ENCODE data around the gene FEZ2. TPM values are rescaled to one million over a fixed set of nuclear protein-coding genes. Genes with fewer than 3 reads are reported as not detected.

Gene FEZ2
- total RNA-seq, 5 donors from 2014 or later (not counting 1 experiment from before 2014, with no cell fraction given) = 11.0 to 17.3 (median 12.8) TPM

- Mint-ChIP-seq H3K4me3 (no peak overlapping the region), H3K27me3 (no peaks in the 10 kb centered on the region), H3K36me3 (peaks cover 64% of the 10 kb centered on the region), H3K27ac (no peak overlapping the region), H3K9me3 (no peaks in the 10 kb centered on the region), H3K4me1 (no peaks in the 10 kb centered on the region)
- Histone ChIP-seq H3K4me3 (ENCODE audit: control insufficient read depth in 1 of 2, extremely low read depth in 1 of 2, low read length in 1 of 2) (no peak overlapping the region), H3K4me1 (ENCODE audit: control insufficient read depth in 1 of 2, extremely low read depth in 1 of 2, insufficient read depth in 2 of 2, low read length in 2 of 2) (no peaks in the 10 kb centered on the region), H3K27me3 (replicated peaks in 1 of 2; ENCODE audit: control insufficient read depth in 2 of 2, extremely low read depth in 1 of 2, insufficient read depth in 2 of 2, low read length in 1 of 2) (no peaks in the 10 kb centered on the region), H3K36me3 (ENCODE audit: control insufficient read depth in 2 of 2, extremely low read depth in 1 of 2, insufficient read depth in 1 of 2, low read length in 1 of 2) (no peaks in the 10 kb centered on the region), H3K27ac (ENCODE audit: low read length) (no peak overlapping the region), H3K9me3 (no peaks in the 10 kb centered on the region)
- ChIA-PET POLR2A (no interaction called here), CTCF (interaction anchor here in 1 of 2 donors (1.0 kb wide), 1 partner anchor 112 kb away, joined by 3 read pairs; no protein-coding TSS in a partner anchor)
- no peak for DNase-seq
- ATAC-seq (replicated peaks in 1 of 4) = no peak
- WGBS (ENCODE audit: insufficient coverage) = 100% methylated on average over 3 of the region's 5 CpGs
These were observed 72.7 kb downstream of the FEZ2 start for GRCh38 chr2:36525245-36525644.

DNA sequence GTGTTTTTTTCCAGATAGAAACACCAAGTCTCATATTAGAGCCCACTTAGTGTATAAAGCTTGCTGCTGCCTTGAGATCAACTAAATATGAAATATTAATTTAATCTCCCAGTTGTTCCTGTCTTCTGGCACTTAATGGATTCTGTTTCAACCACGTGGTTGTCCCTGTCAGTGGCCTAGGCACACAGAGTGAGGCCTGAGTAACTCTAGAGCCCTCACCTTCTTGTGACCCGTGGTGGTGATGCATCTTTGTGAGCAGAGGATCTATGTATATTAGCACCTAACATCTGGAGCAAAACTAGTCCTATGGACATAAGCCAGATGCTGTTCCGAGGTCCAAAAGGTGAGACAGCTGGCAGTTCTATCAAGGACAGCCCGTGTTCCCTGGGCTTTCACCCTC is 74.8 kb downstream of the FEZ2 start:
- Histone ChIP-seq H3K4me3 (ENCODE audit: control insufficient read depth in 1 of 2, extremely low read depth in 1 of 2, low read length in 1 of 2) (no peak overlapping the region), H3K27me3 (replicated peaks in 1 of 2; ENCODE audit: control insufficient read depth in 2 of 2, extremely low read depth in 1 of 2, insufficient read depth in 2 of 2, low read length in 1 of 2) (no peaks in the 10 kb centered on the region), H3K9me3 (no peaks in the 10 kb centered on the region), H3K4me1 (ENCODE audit: control insufficient read depth in 1 of 2, extremely low read depth in 1 of 2, insufficient read depth in 2 of 2, low read length in 2 of 2) (no peaks in the 10 kb centered on the region), H3K36me3 (ENCODE audit: control insufficient read depth in 2 of 2, extremely low read depth in 1 of 2, insufficient read depth in 1 of 2, low read length in 1 of 2) (no peaks in the 10 kb centered on the region), H3K27ac (ENCODE audit: low read length) (no peak overlapping the region)
- DNase-seq (no peak), ATAC-seq (replicated peaks in 1 of 4) (no peak)
- ChIA-PET POLR2A (interaction anchor here in 1 of 2 donors (0.6 kb wide), 1 partner anchor 176 kb away, joined by 3 read pairs; no protein-coding TSS in a partner anchor), CTCF (no interaction called here)
- peaks cover 66% of the 10 kb centered on the region for H3K36me3 Mint-ChIP-seq
- no peaks in the 10 kb centered on the region for H3K9me3 Mint-ChIP-seq
- WGBS (ENCODE audit: insufficient coverage) = 82% methylated on average over 4 of the region's 4 CpGs
- H3K27ac Mint-ChIP-seq = no peak overlapping the region
- no peaks in the 10 kb centered on the region for H3K4me1 Mint-ChIP-seq
- H3K4me3 Mint-ChIP-seq = no peak overlapping the region
- H3K27me3 Mint-ChIP-seq = no peaks in the 10 kb centered on the region

DNA sequence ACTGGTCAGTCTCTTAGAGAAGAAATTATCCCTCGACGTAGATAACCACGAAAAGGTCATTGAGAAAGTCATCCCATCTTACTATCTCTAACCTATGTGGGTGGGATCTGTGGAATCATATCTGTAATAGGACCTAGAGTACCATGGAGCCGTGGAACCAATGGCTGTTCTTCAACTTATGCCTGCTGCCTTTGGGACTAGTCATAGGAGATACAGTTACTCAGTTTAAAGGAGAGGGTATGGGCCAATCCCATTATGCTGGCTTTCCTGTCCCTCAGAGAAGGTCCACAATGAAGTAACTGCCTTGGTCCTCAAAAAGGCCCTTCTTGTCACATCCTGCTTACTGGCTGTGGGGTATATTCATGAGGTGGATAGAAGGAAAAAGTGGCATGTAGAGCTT is 77.5 kb downstream of the FEZ2 start:
- Histone ChIP-seq H3K27ac (ENCODE audit: low read length) (no peak overlapping the region), H3K4me3 (ENCODE audit: control insufficient read depth in 1 of 2, extremely low read depth in 1 of 2, low read length in 1 of 2) (no peak overlapping the region), H3K4me1 (ENCODE audit: control insufficient read depth in 1 of 2, extremely low read depth in 1 of 2, insufficient read depth in 2 of 2, low read length in 2 of 2) (no peaks in the 10 kb centered on the region), H3K27me3 (replicated peaks in 1 of 2; ENCODE audit: control insufficient read depth in 2 of 2, extremely low read depth in 1 of 2, insufficient read depth in 2 of 2, low read length in 1 of 2) (no peaks in the 10 kb centered on the region), H3K36me3 (ENCODE audit: control insufficient read depth in 2 of 2, extremely low read depth in 1 of 2, insufficient read depth in 1 of 2, low read length in 1 of 2) (no peaks in the 10 kb centered on the region), H3K9me3 (no peaks in the 10 kb centered on the region)
- H3K4me3 Mint-ChIP-seq = no peak overlapping the region
- ATAC-seq (replicated peaks in 1 of 4) (no peak), DNase-seq (no peak)
- WGBS (ENCODE audit: insufficient coverage) = no CpG with 5 or more reads among the region's 4 CpGs
- no peak overlapping the region for H3K27ac Mint-ChIP-seq
- ChIA-PET POLR2A (no interaction called here), CTCF (no interaction called here)
- H3K4me1 Mint-ChIP-seq = no peaks in the 10 kb centered on the region
- H3K27me3 Mint-ChIP-seq = no peaks in the 10 kb centered on the region
- peaks cover 53% of the 10 kb centered on the region for H3K36me3 Mint-ChIP-seq
- no peaks in the 10 kb centered on the region for H3K9me3 Mint-ChIP-seq

- peaks cover 32% of the 10 kb centered on the region for H3K36me3 Mint-ChIP-seq
- Histone ChIP-seq H3K27ac (ENCODE audit: low read length) (no peak overlapping the region), H3K4me1 (ENCODE audit: control insufficient read depth in 1 of 2, extremely low read depth in 1 of 2, insufficient read depth in 2 of 2, low read length in 2 of 2) (no peaks in the 10 kb centered on the region), H3K36me3 (ENCODE audit: control insufficient read depth in 2 of 2, extremely low read depth in 1 of 2, insufficient read depth in 1 of 2, low read length in 1 of 2) (no peaks in the 10 kb centered on the region), H3K27me3 (replicated peaks in 1 of 2; ENCODE audit: control insufficient read depth in 2 of 2, extremely low read depth in 1 of 2, insufficient read depth in 2 of 2, low read length in 1 of 2) (no peaks in the 10 kb centered on the region), H3K9me3 (no peaks in the 10 kb centered on the region), H3K4me3 (ENCODE audit: control insufficient read depth in 1 of 2, extremely low read depth in 1 of 2, low read length in 1 of 2) (no peak overlapping the region)
- 96% methylated on average over 4 of the region's 8 CpGs for WGBS (ENCODE audit: insufficient coverage)
- ChIA-PET CTCF (no interaction called here), POLR2A (no interaction called here)
- no peak for DNase-seq
- no peak overlapping the region for H3K4me3 Mint-ChIP-seq
- H3K27me3 Mint-ChIP-seq = no peaks in the 10 kb centered on the region
- H3K27ac Mint-ChIP-seq = no peak overlapping the region
- H3K4me1 Mint-ChIP-seq = no peaks in the 10 kb centered on the region
- H3K9me3 Mint-ChIP-seq = no peaks in the 10 kb centered on the region
- ATAC-seq (replicated peaks in 1 of 4) = no peak
These were observed 81.7 kb downstream of the FEZ2 start for GRCh38 chr2:36516136-36516870.

DNA sequence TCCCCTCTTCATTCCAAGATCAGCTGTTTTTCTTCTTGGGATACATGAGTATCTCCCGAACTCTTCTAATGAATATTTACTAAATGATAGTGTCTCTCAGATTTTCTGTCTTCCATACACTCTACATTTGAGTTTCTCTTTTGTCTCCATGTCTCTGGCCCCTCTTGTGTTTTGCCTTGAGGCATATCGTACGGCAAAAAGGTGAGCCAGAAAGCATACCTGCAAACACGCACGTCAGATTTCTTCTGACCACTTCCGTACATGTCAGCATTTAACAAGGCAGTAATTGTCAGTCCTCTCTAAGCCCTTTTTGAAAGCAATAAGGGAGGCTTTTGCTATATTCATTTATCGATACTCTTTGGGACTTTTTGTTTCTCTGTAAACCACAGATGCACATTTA is 82.4 kb downstream of the FEZ2 start:
- POLR2A ChIA-PET = no interaction called here
- Histone ChIP-seq H3K27ac (ENCODE audit: low read length) (no peak overlapping the region), H3K9me3 (no peaks in the 10 kb centered on the region), H3K4me1 (ENCODE audit: control insufficient read depth in 1 of 2, extremely low read depth in 1 of 2, insufficient read depth in 2 of 2, low read length in 2 of 2) (no peaks in the 10 kb centered on the region), H3K27me3 (replicated peaks in 1 of 2; ENCODE audit: control insufficient read depth in 2 of 2, extremely low read depth in 1 of 2, insufficient read depth in 2 of 2, low read length in 1 of 2) (no peaks in the 10 kb centered on the region), H3K4me3 (ENCODE audit: control insufficient read depth in 1 of 2, extremely low read depth in 1 of 2, low read length in 1 of 2) (no peak overlapping the region), H3K36me3 (ENCODE audit: control insufficient read depth in 2 of 2, extremely low read depth in 1 of 2, insufficient read depth in 1 of 2, low read length in 1 of 2) (no peaks in the 10 kb centered on the region)
- CTCF ChIA-PET = no interaction called here
- WGBS (ENCODE audit: insufficient coverage) = 96% methylated on average over 4 of the region's 7 CpGs
- Mint-ChIP-seq H3K4me3 (no peak overlapping the region), H3K36me3 (peaks cover 27% of the 10 kb centered on the region), H3K9me3 (no peaks in the 10 kb centered on the region), H3K4me1 (no peaks in the 10 kb centered on the region), H3K27ac (no peak overlapping the region), H3K27me3 (no peaks in the 10 kb centered on the region)
- DNase-seq (no peak), ATAC-seq (replicated peaks in 1 of 4) (no peak)

GRCh38 chr2:36513661-36514060 is 84.3 kb downstream of the FEZ2 start:
- WGBS (ENCODE audit: insufficient coverage) = 100% methylated on average over 2 of the region's 2 CpGs
- H3K9me3 Mint-ChIP-seq = no peaks in the 10 kb centered on the region
- H3K9me3 ChIP-seq = no peaks in the 10 kb centered on the region
- H3K27ac ChIP-seq (ENCODE audit: low read length) = no peak overlapping the region
- no peaks in the 10 kb centered on the region for H3K4me1 Mint-ChIP-seq
- no peaks in the 10 kb centered on the region for H3K27me3 ChIP-seq (replicated peaks in 1 of 2; ENCODE audit: control insufficient read depth in 2 of 2, extremely low read depth in 1 of 2, insufficient read depth in 2 of 2, low read length in 1 of 2)
- DNase-seq (no peak), ATAC-seq (replicated peaks in 1 of 4) (no peak)
- no peaks in the 10 kb centered on the region for H3K4me1 ChIP-seq (ENCODE audit: control insufficient read depth in 1 of 2, extremely low read depth in 1 of 2, insufficient read depth in 2 of 2, low read length in 2 of 2)
- H3K4me3 Mint-ChIP-seq = no peak overlapping the region
- no peak overlapping the region for H3K4me3 ChIP-seq (ENCODE audit: control insufficient read depth in 1 of 2, extremely low read depth in 1 of 2, low read length in 1 of 2)
- ChIA-PET CTCF (interaction anchor here in 1 of 2 donors (0.6 kb wide), 1 partner anchor 77 kb away, joined by 3 read pairs; no protein-coding TSS in a partner anchor), POLR2A (no interaction called here)
- no peak overlapping the region for H3K27ac Mint-ChIP-seq
- H3K36me3 ChIP-seq (ENCODE audit: control insufficient read depth in 2 of 2, extremely low read depth in 1 of 2, insufficient read depth in 1 of 2, low read length in 1 of 2) = no peaks in the 10 kb centered on the region
- no peaks in the 10 kb centered on the region for H3K27me3 Mint-ChIP-seq
- H3K36me3 Mint-ChIP-seq = peaks cover 20% of the 10 kb centered on the region
